CD4-positive, alpha-beta T cell treated with Interleukin-17A for 4 hours (primary cell): ENCODE results near the gene MCC.
A peak's percentile ranks its signal among the peaks of the same experiment; 100 is the strongest.

ENCODE experiments used
- DNase-seq: peaks from one replicate; pipeline ENCODE4 v3.0.0-alpha.2; 2020; ENCODE audit warnings: mixed read lengths

Gene MCC

DNA sequence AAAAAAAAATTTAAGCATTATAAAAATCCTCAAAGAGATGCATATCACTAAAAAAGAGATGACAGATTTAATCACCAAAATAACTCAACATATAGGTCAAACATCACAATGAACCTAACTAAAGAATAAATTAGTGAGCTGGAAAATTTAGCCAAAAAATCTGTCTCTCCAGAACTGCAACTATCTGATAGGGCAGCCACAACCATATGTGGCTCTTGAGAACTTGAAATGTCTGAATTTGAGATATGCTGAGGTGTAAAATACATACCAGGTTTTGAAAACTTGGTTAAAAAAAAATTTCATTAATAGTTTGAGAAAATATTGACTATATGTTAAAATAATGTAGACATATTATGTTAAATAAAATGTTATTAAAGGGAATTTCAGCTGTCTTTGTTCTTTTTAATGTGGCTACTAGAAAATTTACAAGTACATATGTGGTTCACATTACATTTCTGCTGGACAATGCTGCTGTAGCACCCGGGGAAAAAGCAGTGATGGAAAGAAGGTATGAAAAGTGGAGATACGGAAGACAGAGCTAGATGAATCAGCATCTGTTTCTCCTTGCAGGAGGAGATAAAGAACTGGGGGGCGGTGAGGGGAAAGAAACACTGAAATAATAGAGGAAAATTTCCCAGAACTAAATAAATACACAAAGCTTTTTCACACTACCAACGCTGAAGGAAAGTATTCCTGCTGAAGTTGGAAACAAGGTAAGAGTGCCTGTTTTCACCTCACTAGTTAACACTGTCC lies 445.6 kb downstream of the MCC start:
- no peak for DNase-seq

DNA sequence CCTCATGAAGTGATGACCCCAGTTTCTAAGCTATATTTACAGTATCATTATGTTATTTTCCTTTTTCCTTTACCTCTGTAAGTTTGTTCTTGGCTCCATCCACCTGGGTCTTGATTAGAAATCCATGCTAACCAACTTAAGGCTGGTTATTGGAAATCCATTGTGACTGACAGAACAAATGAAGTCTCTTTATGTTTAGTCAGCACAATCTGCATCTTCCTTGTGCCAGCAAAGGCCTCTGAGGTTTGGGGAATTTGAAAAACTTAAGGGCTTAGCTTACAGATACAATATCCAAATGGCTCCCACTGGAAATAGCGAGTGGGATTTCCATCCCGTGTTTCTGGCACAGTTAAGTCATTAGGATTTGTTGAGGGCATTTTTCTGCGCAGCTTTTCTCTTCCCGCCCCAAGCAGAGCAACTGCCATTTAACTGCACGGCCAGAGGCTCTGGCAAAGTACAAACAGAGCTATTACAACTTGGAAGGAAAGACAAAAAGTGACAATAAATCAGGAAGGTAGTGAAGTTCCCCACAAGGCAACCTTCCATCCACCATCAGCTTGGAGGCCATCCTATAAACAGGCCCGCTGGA lies 447.5 kb downstream of the MCC start:
- DNase-seq, result no peak

DNA sequence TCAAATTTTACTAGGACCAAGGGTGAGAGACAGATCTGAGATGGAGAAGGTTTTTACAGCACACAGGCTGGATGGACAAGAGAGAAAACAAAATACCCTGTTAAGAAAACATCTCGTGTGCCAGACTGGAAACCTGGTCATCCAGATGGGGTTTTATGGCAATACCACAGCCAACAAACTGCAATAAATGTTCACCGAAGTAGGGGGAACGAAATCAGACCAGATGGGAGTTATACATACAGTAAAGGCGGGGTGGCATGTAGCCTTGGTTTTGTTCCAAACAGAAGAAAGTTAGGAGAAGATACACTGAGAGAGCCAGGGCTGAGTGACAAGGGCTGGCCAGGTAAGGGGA lies 448.3 kb downstream of the MCC start:
- no peak for DNase-seq

DNA sequence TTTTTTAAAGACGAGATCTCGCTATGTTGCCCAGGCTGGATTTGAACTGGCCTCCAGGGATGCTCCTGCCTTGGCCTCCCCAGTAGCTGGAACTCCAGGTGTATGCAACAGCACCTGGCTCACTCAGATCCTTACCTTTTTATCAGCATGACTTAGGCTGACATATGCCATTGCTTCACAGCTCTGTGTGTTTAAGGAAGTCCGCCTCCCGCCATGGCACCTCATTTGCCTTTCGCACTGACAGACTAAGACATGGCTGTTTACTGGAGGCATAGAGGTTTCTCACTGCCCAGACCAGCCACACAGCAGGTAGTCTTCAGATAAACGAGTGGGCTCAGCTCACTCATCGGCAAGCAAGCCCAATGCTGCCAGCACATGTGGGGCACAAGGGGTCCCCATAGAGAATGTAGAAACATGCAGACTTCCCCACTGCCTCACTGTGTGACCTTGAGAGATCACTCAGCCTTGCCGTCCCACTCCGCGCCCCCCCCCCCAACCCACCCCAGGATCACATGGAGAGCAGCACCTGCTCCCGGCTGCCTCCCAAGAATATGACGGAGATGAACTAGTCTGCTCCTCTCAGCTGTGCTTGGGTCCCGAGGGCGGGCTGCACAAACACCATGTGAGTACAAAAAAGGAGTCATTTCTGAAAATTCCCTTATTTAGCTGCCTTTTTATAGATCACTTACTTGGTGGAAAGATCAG lies 448.9 kb downstream of the MCC start:
- DNase-seq, result no peak

DNA sequence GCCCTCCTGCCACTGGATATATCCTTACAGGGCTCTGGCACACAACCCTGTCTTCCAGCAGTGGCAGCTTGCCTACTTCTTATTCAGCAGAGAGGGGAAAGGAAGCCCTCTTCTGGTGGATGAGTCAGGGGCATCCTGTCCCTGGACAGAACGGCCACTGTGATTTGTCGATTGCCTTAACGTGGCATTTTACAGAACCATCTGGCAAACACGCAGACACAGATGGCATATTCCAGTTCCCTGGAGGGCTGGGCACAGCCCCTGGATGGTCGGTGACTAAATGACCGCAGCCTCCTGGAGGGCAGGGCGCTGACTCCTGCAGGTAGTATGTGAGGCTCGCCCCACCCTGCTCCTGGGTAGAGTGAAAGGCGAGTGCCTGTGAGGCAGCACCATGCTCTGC lies 449.5 kb downstream of the MCC start:
- DNase-seq, result no peak

DNA sequence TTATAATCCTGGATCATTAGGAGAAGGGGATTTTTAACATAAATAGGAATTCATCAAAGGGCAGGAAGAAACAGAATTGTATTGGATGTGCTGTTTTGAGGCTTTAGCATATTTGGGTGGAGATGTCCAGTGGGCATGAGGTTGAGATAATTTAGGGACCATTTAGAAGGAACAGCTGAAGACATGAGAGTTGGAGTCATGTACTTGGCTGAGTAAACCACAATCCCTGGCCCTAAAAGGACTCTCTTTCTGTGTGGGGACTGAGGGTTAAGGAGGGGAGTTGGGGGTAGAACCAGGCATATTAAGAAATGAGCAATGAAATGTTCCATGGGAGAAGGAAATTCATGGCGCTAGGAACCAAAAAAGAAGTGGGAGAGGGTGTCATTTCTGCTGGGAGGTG lies 450.1 kb downstream of the MCC start:
- no peak for DNase-seq

DNA sequence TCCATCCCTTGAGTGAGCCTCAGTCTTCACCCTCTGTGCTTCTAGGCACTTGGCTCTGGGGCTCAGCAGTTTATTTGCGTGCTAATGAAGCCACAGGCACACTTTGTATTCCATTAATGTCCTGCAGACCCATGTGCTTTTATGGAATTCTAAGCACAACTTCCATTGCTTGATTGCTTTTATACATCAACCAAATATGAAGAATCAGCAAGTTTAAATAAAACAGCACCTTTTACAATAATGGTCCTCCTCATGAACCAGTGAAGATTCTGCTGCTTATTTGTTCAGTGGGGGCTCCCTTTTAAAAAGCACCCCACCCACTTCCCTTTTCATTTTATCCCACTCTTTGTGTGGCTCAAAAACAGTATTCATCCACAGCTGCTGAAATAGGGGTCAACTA lies 451.4 kb downstream of the MCC start:
- DNase-seq, result no peak

DNA sequence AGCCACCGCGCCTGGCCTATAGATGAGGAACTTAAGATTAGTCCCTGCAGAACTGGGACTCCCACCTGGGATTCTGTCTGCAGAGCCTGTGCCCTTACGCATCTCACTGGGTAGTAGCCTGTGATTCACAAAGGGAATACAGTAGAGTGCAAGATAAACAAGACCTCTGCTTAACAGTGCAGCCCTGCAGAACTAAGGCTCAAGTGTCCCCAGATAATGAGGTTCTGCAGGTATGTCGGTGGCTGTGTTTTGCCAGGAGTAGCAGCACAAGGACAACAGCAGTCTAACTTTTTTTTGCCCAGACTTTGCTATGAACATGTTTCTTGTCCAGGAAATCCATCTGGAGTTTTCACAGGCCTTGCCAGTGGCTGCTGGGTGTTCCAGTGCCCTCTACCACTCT lies 451.9 kb downstream of the MCC start:
- no peak for DNase-seq

DNA sequence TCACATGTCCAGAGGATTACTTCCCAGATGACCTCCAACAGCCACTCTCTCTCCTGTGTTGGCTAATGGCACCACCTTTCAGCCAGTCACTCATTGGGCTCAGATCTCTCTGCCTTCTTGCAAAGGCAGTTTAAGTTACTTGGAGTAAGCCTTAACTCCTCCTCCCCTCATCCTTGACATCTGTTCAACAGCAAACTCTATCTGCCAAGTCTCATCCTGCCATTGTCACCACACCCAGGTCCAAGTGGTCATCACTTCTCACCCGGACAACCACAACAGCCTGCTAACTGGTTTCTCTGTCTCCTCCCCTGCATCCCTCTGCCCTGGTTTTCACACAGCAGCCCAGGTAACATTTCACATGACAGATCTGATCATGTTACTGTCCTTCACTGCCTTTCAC lies 453.2 kb downstream of the MCC start:
- no peak for DNase-seq

DNA sequence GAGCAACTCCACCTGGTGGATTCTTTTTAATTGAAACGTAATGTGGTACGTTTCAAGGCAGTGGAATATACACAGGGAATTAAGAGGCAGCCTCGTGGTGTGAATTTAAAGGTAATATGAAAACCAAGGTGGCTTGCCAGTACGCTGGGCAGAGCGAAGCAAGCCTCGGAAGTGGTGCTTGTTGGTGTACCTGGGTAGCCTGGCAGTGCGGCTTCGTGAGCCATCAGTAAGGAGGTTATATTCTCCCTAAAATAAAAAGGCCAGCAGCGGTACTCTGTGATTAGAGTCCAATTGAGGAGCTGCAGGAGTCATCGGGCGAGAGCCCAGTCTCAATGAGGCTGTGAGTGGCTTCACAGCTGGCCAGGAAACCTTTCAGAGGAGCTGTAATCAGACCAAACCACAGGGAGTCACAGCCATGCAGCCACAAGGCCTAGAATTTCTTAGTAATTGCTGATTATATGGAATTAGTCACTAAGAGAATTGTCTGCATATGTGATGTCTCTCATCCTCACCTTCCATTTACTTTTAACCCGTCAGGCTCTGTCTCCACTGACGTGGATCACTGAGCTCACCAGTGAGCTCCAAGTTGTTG lies 454.0 kb downstream of the MCC start:
- no peak for DNase-seq

DNA sequence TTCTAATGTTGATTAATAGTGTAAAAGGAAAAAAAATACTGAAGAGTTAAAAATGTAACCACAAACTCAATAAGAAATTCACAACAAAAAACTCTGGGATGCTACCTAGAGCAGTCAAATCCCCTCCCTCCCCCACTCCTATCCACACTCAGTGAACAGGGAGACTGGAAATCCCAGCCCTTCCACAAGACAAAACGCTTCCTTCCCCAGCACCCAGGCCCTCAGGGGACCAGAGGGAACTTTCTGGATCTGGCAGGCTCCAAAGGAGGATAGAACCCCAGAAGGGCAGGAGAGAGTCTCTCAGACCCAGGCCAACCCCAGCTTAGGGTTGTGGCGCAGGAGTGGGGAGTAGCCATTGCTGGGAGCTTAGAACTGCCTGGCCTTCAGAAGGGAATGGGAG lies 456.7 kb downstream of the MCC start:
- no peak for DNase-seq

DNA sequence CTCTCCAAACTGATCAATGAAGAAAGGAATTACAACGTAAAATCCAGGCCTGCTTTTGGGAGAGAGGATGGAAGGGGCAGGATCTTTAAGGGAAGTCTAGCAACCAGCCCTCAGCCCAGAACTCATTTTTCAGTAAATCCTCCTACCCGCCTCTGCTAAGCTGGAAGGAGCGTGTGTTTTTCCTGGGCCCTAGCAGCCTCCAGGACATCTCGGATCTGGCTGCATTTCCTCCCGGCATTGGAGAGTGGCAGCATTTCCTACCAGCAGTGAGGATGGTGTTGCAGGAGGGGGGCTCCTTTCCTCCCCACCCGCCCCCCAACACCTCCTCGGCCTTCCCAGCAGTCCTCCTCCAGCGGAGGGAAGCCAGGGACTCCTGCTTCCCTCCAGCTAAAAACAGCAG lies 457.1 kb downstream of the MCC start:
- DNase-seq, result no peak

DNA sequence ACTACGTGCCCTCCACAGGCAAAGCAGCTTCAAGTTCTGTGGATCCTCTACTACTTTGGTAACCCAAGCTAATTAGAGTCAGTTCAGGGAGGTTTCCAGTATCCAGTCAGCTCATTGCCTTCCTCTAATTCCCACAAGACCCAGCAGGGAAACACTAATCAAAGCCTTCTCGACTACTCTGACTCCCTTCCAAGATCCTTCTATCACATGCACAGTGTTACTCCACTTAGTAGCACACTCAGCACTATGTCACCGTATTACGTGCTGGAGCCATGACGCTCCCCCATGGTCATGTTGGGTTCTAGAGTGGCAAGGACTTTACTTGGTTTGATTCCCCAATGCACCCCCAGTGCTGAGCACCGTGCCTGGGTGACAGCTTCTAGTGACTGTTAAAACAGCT lies 458.6 kb downstream of the MCC start:
- no peak for DNase-seq

DNA sequence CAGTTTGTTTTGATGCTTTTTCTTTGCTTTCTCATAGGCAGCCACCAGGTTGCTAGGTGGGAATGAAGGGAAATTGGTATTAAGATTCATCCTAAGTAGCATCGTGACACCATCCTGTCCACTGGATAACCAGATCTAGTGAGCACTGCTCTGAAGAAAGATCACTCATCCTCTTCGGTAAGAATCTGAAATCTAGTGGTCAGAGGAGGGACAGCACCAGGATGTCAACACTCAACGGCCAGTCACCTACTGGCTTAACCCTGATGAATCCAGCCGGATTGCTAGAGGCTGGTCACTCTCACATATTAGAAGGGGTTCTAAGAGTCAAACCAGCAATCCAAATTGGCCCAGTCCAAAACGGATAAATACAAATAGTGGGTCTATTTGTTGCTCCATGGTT lies 460.8 kb downstream of the MCC start:
- no peak for DNase-seq

DNA sequence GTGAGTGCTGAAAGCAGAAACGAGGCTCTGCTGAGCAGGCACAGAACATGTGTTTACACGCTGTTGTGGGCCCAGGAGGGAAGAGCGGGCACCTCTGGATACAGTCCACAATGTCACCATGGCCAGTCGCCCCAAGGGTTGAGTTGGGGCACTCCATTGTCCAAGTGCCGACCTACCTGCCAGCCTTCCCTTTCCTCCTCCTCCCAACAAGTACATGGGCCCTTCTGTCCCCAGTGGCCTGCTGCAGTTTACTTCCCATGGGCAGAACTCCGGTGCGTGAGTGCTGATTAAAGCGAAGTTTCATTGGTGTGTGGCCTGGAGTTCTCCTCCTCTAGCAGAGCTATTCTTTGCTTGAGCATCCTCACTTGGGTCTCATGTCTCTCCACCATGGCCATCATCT lies 461.2 kb downstream of the MCC start:
- no peak for DNase-seq

DNA sequence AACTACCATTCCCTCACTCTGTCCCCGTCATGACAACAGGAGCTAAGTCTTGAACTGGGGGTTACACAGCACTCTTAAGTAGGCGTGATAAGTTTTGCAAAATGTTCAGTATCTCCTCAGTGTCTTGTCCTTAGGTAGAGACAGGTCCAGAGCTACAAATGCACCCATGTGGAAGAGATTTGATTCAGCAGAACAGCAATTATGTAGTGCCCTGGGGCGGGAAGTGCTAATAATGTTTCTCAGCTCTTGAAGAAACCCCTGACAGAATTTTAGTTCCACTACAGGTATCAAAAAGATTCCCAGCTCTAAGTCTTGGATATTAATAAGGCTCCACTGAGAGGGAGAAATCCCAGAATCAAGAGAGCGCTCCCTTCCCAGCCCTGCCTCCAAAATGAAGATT lies 462.0 kb downstream of the MCC start:
- DNase-seq, result no peak

DNA sequence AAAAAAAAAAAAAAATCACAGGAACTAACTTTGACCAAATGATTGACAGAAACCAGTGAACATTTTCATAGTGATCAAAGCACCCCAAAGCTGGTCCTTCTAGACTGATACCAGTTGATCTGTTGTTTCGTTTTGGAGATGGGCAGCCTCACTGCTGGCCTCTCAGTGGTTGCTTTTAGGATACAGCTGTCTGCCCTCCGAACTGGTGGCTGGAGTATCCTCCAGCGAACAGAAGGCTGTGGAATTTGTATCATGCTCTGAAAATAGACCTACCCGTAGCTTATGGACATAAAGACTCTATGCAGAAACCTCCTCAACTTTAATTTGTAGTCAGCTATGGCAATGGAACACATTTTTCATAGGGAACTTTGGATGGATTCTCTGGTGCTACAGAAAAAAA lies 462.7 kb downstream of the MCC start:
- DNase-seq, result no peak

DNA sequence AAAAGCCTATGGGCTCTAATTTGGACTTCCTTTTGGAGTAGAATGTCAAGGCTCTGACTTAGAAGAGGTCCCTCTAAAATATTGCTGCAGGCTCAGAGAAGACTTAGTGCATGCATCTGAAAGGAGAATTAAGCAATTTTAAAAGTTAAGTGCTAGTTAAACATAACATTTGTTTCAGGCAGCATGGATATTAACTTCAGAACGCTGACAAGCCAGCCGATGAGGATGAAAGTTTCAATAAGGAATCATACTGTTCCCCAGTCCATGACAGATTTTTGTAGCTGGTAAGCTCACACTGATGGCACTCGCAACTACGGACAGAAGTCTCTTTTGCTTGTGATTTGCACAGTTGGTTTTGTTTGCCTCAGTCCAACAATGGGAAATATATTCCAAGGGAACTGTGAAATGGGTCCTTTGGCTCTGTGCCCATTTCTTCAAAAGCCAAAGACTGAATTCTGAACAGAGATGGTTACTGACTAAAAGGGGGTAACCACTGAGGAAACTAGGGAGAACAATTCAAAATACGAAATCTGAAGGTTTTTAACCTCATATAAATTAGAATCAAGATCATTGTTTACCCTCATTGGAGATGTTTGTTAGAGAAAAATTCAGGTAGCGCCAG lies 464.1 kb downstream of the MCC start:
- no peak for DNase-seq

DNA sequence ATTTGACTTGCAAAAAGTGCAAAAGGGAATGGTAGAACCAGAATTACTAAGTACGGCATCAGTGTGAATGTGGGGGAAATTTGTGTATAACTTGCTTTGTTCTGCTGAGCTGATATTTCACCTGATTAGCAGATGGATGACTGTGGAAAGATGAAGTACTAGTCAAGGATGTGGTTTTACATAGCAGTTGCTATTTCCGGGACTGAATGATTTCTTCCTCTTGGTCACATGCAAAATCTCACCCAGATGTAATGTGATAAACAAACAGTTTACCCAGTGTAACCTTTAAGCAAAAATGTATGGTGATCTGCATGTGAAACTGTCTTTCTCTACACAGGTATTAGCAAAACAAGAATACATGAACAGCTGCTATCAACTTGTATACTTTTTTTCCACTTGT lies 465.6 kb downstream of the MCC start:
- no peak for DNase-seq

DNA sequence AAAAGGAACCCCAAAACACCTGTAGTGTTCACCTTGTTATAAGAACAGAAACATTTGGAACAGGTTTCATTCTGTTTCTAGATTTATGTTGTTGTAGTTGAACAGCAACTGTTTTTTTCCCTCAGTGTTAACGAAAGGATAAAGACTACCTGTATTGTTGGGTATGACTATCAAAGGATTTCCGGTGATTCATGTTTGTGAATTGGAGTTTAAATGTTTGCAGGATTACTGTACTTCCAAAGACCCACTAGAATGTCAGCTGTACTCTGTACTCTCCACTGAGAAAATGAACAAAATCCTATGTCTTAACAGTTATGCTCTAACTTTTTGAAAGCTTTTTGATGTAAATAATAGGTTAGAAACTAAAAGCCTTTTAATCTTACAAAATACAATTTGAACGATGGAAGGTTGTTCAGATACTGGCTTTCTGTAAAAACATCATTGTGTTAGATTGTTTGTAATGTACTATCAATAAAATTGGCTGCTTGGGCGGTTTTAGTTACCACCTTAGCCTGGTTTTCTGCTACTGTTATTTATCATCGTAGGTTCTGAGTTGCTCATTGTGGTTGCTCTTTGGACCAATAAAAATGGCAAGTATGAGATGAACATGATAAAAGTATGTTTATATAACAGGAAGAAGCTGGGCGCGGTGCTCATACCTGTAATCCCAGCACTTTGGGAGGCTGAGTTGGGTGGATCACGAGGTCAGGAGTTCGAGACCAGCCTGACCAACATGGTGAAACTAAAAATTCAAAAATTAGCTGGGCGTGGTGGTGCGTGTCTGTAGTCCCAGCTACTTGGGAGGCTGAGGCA lies 467.6 kb downstream of the MCC start:
- DNase-seq, result peak; percentile 23

DNA sequence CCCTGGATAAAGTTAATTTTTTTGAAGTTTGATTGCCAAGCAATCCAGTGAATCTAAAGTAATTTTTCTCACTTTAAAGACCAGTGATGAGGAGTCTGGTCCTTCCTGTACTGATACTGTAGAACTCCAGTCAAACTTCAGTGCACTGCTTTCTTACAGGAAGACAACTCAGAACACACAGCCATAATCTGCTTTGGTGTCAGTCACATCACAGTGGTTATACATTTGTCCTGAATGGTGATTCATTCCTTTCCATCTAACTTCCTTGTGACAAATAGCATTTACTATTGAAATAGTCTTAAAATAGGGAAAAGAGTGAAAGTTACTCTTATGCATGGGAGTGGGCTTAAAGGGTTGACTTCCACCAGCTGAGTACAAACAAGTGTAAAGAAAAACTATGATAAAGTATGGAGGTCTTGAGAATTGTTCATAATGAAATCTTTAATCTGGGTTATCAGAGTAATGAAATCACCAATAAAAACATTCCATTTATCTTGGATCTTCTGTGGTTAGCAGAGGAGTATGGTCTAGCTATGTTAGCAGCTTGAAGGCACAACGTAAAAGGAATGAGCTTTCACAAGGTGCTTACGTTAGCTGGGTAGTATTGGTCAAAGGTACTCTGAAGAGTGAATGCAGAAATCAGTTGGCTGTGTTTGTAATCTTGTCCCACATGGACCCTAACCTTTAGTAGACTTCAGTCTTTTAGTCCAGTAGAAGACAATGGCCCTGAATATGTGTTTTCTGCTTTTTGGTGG lies 470.2 kb downstream of the MCC start:
- DNase-seq, result no peak

DNA sequence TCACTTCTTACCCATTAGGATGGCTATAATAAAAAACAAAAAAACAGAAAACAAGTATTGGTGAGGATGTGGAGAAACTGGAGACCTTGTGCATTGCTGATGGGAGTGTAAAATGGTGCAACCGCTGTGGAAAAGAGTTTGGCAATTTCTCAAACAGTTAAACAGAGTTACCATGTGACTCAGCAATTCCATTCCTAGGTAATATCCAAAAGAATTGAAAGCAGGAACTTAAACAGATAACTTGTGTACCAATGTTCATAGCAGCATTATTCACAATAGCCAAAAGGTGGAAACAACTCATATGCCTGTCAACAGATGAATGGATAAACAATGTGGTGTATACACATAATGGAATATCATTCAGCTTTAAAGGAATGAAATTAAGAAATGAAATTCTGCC lies 482.8 kb downstream of the MCC start:
- no peak for DNase-seq
